H1 (cell line): ENCODE data around the gene RGS6. TPM values are rescaled to one million over a fixed set of nuclear protein-coding genes. Genes with fewer than 3 reads are reported as not detected.

Source experiments
- CTCF ChIA-PET: fragments of 300-600 bp; sonication (Branson Sonifier 250); formaldehyde crosslinking; loops from one replicate; lab custom pipeline; 2021; ENCODE audit not compliant: partially characterized antibody; lab: Charles Lee
- POLR2A ChIA-PET: fragments of 300-600 bp; sonication (Branson Sonifier 250); formaldehyde crosslinking; loops from one replicate; lab custom pipeline; 2021; ENCODE audit warnings: inconsistent platforms; ENCODE audit not compliant: partially characterized antibody; lab: Charles Lee
- DNase-seq, 2 experiments: peaks; one replicate each; pipeline versions ENCODE4 v3.0.0 to v3.0.0-alpha.2; 2010 to 2022; ENCODE audit warnings: low spot score in 2 of 2, low read depth in 1 of 2, mixed read lengths in 1 of 2
- FAIRE-seq: peaks from 2 replicates; lab custom pipeline; 2011; peaks lifted over from hg19 to GRCh38; lab: Jason Lieb, UNC
- H2AFZ ChIP-seq: 2 replicates; pipeline ENCODE4 v1.8.1; 2012; ENCODE audit warnings: low read length, inconsistent platforms
- H2AK5ac ChIP-seq: 2 replicates; pipeline ENCODE4 v1.6.1; 2013; ENCODE audit warnings: low read depth, low read length
- H2BK120ac ChIP-seq: replicated peaks from 2 replicates; pipeline ENCODE3; 2013; ENCODE audit warnings: low read depth, low read length, inconsistent platforms
- H2BK12ac ChIP-seq: 2 replicates; pipeline ENCODE4 v1.6.1; 2013; ENCODE audit warnings: low read depth, low read length
- H2BK15ac ChIP-seq: 2 replicates; pipeline ENCODE4 v1.6.1; 2013; ENCODE audit warnings: low read length
- H2BK20ac ChIP-seq: 2 replicates; pipeline ENCODE4 v1.6.1; 2013; ENCODE audit warnings: low read length
- H2BK5ac ChIP-seq: 2 replicates; pipeline ENCODE4 v1.6.1; 2013; ENCODE audit warnings: low read depth, low read length
- H3K14ac ChIP-seq: 2 replicates; pipeline ENCODE4 v1.6.1; 2013; ENCODE audit warnings: inconsistent platforms; ENCODE audit not compliant: insufficient read length
- H3K18ac ChIP-seq: 2 replicates; pipeline ENCODE4 v1.6.1; 2013; ENCODE audit warnings: low read length; ENCODE audit errors: extremely low read depth
- H3K23ac ChIP-seq: 2 replicates; pipeline ENCODE4 v1.6.1; 2013; ENCODE audit warnings: inconsistent platforms; ENCODE audit not compliant: insufficient read length
- H3K23me2 ChIP-seq: 2 replicates; pipeline ENCODE4 v1.6.1; 2013; ENCODE audit warnings: low read depth, low read length
- H3K27ac ChIP-seq: 2 replicates; pipeline ENCODE4 v1.6.1; 2011; ENCODE audit warnings: low read depth, low read length, inconsistent platforms
- H3K27me3 ChIP-seq, 4 experiments: replicated peaks in 1 of 4; 1 replicate in 1 of 4; 2 replicates in 3 of 4; pipeline versions ENCODE4 v1.6.1 to v1.8.1; 2011 to 2013; ENCODE audit warnings: low read length in 3 of 4, mild to moderate bottlenecking in 3 of 4, inconsistent platforms in 2 of 4, mixed read lengths in 2 of 4, moderate library complexity in 1 of 4; ENCODE audit not compliant: control insufficient read depth in 3 of 4, insufficient read depth in 3 of 4; ENCODE audit errors: extremely low read depth in 1 of 4
- H3K36me3 ChIP-seq, 4 experiments: 2 replicates each; pipeline versions ENCODE4 v1.6.1 to v1.8.1; 2011 to 2013; ENCODE audit warnings: mild to moderate bottlenecking in 4 of 4, low read length in 3 of 4, moderate library complexity in 2 of 4, control low read depth in 1 of 4, inconsistent platforms in 1 of 4; ENCODE audit not compliant: insufficient read depth in 4 of 4, control insufficient read depth in 2 of 4
- H3K4ac ChIP-seq: replicated peaks from 2 replicates; pipeline ENCODE3; 2013; ENCODE audit warnings: low read length, low read depth, mixed read lengths, inconsistent platforms; ENCODE audit not compliant: insufficient read length
- H3K4me1 ChIP-seq, 4 experiments: replicated peaks in 1 of 4; 1 replicate in 1 of 4; 2 replicates in 3 of 4; pipeline versions ENCODE4 v1.6.1 to v1.8.1; 2011 to 2013; ENCODE audit warnings: low read length in 3 of 4, inconsistent platforms in 2 of 4, mixed read lengths in 1 of 4; ENCODE audit not compliant: insufficient read depth in 4 of 4, control insufficient read depth in 3 of 4
- H3K4me2 ChIP-seq, 2 experiments: 2 replicates each; pipeline versions ENCODE4 v1.6.1 to v1.8.1; 2011 to 2013; ENCODE audit warnings: low read depth in 2 of 2, low read length in 2 of 2, control low read depth in 1 of 2, inconsistent platforms in 1 of 2, mild to moderate bottlenecking in 1 of 2; ENCODE audit not compliant: insufficient read depth in 1 of 2
- H3K4me3 ChIP-seq, 4 experiments: fragments of 200-600, 300-600 bp in 1 of 4; sonication (generic), shearing (Covaris generic), sonication (Bioruptor Twin) in 1 of 4; 2 replicates each; pipeline versions ENCODE4 v1.5.1 to v1.8.1; 2011 to 2016; ENCODE audit warnings: low read length in 4 of 4, low read depth in 3 of 4, control low read depth in 2 of 4, inconsistent platforms in 2 of 4, mild to moderate bottlenecking in 2 of 4, mixed read lengths in 1 of 4, moderate library complexity in 1 of 4; ENCODE audit not compliant: insufficient read depth in 2 of 4; ENCODE audit errors: extremely low read depth in 1 of 4
- H3K56ac ChIP-seq: replicated peaks from 2 replicates; pipeline ENCODE3; 2013; ENCODE audit warnings: low read depth, mild to moderate bottlenecking, mixed read lengths, low read length, inconsistent platforms; ENCODE audit not compliant: insufficient read length
- H3K79me1 ChIP-seq: 2 replicates; pipeline ENCODE4 v1.6.1; 2013; ENCODE audit warnings: low read depth, low read length, control low read depth
- H3K79me2 ChIP-seq, 2 experiments: 2 replicates each; pipeline versions ENCODE4 v1.6.1 to v1.8.1; 2012 to 2013; ENCODE audit warnings: low read length in 2 of 2, mild to moderate bottlenecking in 2 of 2, inconsistent platforms in 1 of 2; ENCODE audit not compliant: insufficient read depth in 2 of 2, control insufficient read depth in 1 of 2
- H3K9ac ChIP-seq, 4 experiments: replicated peaks in 1 of 4; 1 replicate in 1 of 4; 2 replicates in 3 of 4; pipeline versions ENCODE4 v1.6.1 to v1.8.1; 2011 to 2013; ENCODE audit warnings: low read depth in 3 of 4, low read length in 3 of 4, control low read depth in 2 of 4, mild to moderate bottlenecking in 2 of 4, moderate library complexity in 2 of 4, inconsistent platforms in 1 of 4; ENCODE audit errors: extremely low read depth in 1 of 4
- H3K9me3 ChIP-seq, 2 experiments: 2 replicates each; pipeline versions ENCODE4 v1.6.1 to v1.8.1; 2012 to 2013; ENCODE audit warnings: mild to moderate bottlenecking in 2 of 2, moderate library complexity in 2 of 2, control low read depth in 1 of 2, inconsistent platforms in 1 of 2, low read depth in 1 of 2, low read length in 1 of 2, mixed read lengths in 1 of 2; ENCODE audit not compliant: insufficient read depth in 2 of 2
- H4K20me1 ChIP-seq, 2 experiments: replicated peaks in 1 of 2; 2 replicates each; pipeline versions ENCODE3 to v1.8.1; 2011 to 2013; ENCODE audit warnings: inconsistent platforms in 2 of 2, low read length in 2 of 2, mild to moderate bottlenecking in 1 of 2; ENCODE audit not compliant: insufficient read depth in 2 of 2, control insufficient read depth in 1 of 2
- H4K5ac ChIP-seq: 2 replicates; pipeline ENCODE4 v1.6.1; 2013; ENCODE audit warnings: low read length, low read depth, mixed read lengths, inconsistent platforms; ENCODE audit not compliant: insufficient read length
- H4K8ac ChIP-seq: 2 replicates; pipeline ENCODE4 v1.8.0; 2013; ENCODE audit warnings: mild to moderate bottlenecking, moderate library complexity, low read length, inconsistent platforms; ENCODE audit not compliant: insufficient read depth; ENCODE audit errors: extremely low read depth
- H4K91ac ChIP-seq: replicated peaks from 2 replicates; pipeline ENCODE3; 2013; ENCODE audit warnings: low read length, mixed read lengths, inconsistent platforms; ENCODE audit not compliant: insufficient read length
- FOSL1 ChIP-seq: IDR thresholded peaks from 2 replicates; pipeline ENCODE4 v1.6.1; 2011; ENCODE audit warnings: mild to moderate bottlenecking, low read depth, low read length, moderate library complexity; ENCODE audit not compliant: insufficient read depth
- HDAC6 ChIP-seq: IDR thresholded peaks from one replicate; pipeline ENCODE4 v1.7.1; 2012; ENCODE audit warnings: low read depth, mild to moderate bottlenecking, inconsistent platforms, low read length, moderate library complexity
- JUN ChIP-seq: IDR thresholded peaks from 2 replicates; pipeline ENCODE4 v1.6.1; 2011; ENCODE audit warnings: low read depth, mild to moderate bottlenecking, improper control_type of control experiment, low read length
- NANOG ChIP-seq: IDR thresholded peaks from 2 replicates; pipeline ENCODE4 v1.6.1; 2011; ENCODE audit warnings: low read length, low read depth, mild to moderate bottlenecking, inconsistent platforms; ENCODE audit not compliant: insufficient read depth, poor library complexity, severe bottlenecking
- POLR2A ChIP-seq, 2 experiments: IDR thresholded peaks; 1 replicate in 1 of 2; 2 replicates in 1 of 2; pipeline ENCODE4 v1.6.1; 2011; ENCODE audit warnings: low read depth in 2 of 2, low read length in 2 of 2, mild to moderate bottlenecking in 2 of 2; ENCODE audit errors: control extremely low read depth in 1 of 2
- SP2 ChIP-seq: IDR thresholded peaks from 2 replicates; pipeline ENCODE4 v1.6.1; 2012; ENCODE audit warnings: mild to moderate bottlenecking, low read length, inconsistent platforms
- TEAD4 ChIP-seq: IDR thresholded peaks from 2 replicates; pipeline ENCODE4 v1.6.1; 2012; ENCODE audit warnings: low read depth, low read length, inconsistent platforms, mixed read lengths
- USF2 ChIP-seq: IDR thresholded peaks from 2 replicates; pipeline ENCODE4 v1.6.1; 2011; ENCODE audit warnings: low read length, improper control_type of control experiment
- YY1 ChIP-seq: IDR thresholded peaks from 2 replicates; pipeline ENCODE4 v1.6.1; 2011; ENCODE audit warnings: low read depth, mild to moderate bottlenecking, low read length
- WGBS, 2 experiments: shearing (Covaris generic) in 1 of 2; methylation state at CpG; one replicate each; pipeline versions ENCODE4 v1.1.6 to v1.1.7; 2013 to 2015; ENCODE audit warnings: low lambda C conversion rate in 2 of 2, mixed read lengths in 2 of 2, inconsistent platforms in 1 of 2, low coverage in 1 of 2, missing lambda C conversion rate in 1 of 2; ENCODE audit not compliant: insufficient replicate concordance in 2 of 2, insufficient coverage in 1 of 2, insufficient read length in 1 of 2; ENCODE audit errors: extremely low coverage in 1 of 2, missing lambda C conversion rate in 1 of 2; 5-methylcytosine and 5-hydroxymethylcytosine counted together
- polyA plus RNA-seq, 7 experiments: library from polyadenylated mRNA; depleted of rRNA in 3 of 7; stranded (reverse) in 5 of 7; unstranded in 2 of 7; fragments of >200 nt in 5 of 7; fragments of 200-250 nt in 2 of 7; gene quantifications; 1 replicate in 5 of 7; 2 replicates in 1 of 7; 4 replicates in 1 of 7; pipeline versions ENCODE4 v1.2.1 to v1.2.3, GENCODE V29; 2011 to 2013; ENCODE audit warnings: missing spikeins in 2 of 7, mixed read lengths in 2 of 7
- total RNA-seq: library from RNA; stranded (reverse); fragmentation: NEBNext Ultra II Directional; extraction: Animal tissue kit (Norgen Biotek cat#: 25700); gene quantifications from 2 replicates; pipeline ENCODE4 v1.2.1, GENCODE V29; 2021

The RGS6 gene
- total and polyA plus RNA-seq, 2 of the 8 experiments (the other 6 are each of a cell fraction or from before 2014, with no cell fraction given): 0.26 to 1.1 TPM

DNA sequence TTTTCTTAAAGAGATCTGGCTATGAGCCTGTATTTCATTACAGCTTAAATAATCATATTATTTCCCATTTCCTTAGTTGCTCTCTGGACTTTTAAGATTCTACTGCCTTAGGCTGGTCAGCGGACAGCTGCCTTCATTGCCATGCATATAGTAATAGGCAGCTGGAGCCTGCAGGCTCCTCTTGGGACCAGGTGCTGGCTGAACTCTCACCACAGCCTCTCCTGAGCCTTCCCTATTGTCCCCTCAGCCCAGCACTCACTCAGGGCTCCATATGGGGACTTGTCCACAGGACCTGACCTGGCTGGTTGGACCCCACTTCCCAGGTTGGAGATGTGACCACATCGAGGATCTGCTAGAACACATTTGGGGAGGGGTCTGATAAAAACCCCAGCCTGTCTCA, 556.3 kb downstream of the RGS6 start:
- no peaks in the 10 kb centered on the region for H3K27me3 ChIP-seq
- no peak overlapping the region for H3K4me2 ChIP-seq
- DNase-seq (no peak), FAIRE-seq (no peak)
- no peak overlapping the region for H3K14ac ChIP-seq
- H3K4me1 ChIP-seq: no peaks in the 10 kb centered on the region
- H2AK5ac ChIP-seq: no peak overlapping the region
- 95% methylated on average over 2 of the region's 2 CpGs; no CpG with 5 or more reads in 1 of the 2 experiments for WGBS, 2 experiments
- no peak overlapping the region for H2BK12ac ChIP-seq
- no peaks in the 10 kb centered on the region for H3K36me3 ChIP-seq
- H4K20me1 ChIP-seq: no peaks in the 10 kb centered on the region
- POLR2A ChIA-PET: no interaction called here
- H3K4ac ChIP-seq: no peak overlapping the region
- H3K9me3 ChIP-seq: peaks cover 10 to 15% of the 10 kb centered on the region in 2 experiments; a peak in 2 of 4 replicates
- no peak overlapping the region for H4K8ac ChIP-seq
- H3K79me2 ChIP-seq: no peaks in the 10 kb centered on the region
- no peak overlapping the region for H2BK15ac ChIP-seq
- CTCF ChIA-PET: interaction anchor here (0.7 kb wide), 1 partner anchor 796 kb away, joined by 3 read pairs; no protein-coding TSS in a partner anchor
- no peak overlapping the region for H2BK20ac ChIP-seq
- no peak overlapping the region for H3K9ac ChIP-seq
- no peak overlapping the region for H4K91ac ChIP-seq
- H3K56ac ChIP-seq: no peak overlapping the region
- H3K27ac ChIP-seq: no peak overlapping the region
- no peak for TF ChIP-seq SP2
- no peak for TF ChIP-seq JUN
- TF ChIP-seq YY1: no peak
- TF ChIP-seq HDAC6: no peak
- no peak for TF ChIP-seq NANOG
- TF ChIP-seq USF2: no peak
- TF ChIP-seq POLR2A (IDR thresholded peaks at IDR 0.05; ENCODE audit: control extremely low read depth in 1 of 2, low read depth in 2 of 2, low read length in 2 of 2): no peak
- no peak for TF ChIP-seq FOSL1
- no peak for TF ChIP-seq TEAD4
- no peaks in the 10 kb centered on the region for H3K23me2 ChIP-seq
- no peak overlapping the region for H2BK120ac ChIP-seq
- H3K79me1 ChIP-seq: no peaks in the 10 kb centered on the region
- H4K5ac ChIP-seq: no peak overlapping the region
- no peak overlapping the region for H3K23ac ChIP-seq
- H3K4me3 ChIP-seq: no peak overlapping the region
- H2BK5ac ChIP-seq: no peak overlapping the region
- no peak overlapping the region for H3K18ac ChIP-seq
- no peak overlapping the region for H2AFZ ChIP-seq
